CD14-positive monocyte (primary cell): ENCODE measurements around the gene WNT3. TPM values are rescaled to one million over a fixed set of nuclear protein-coding genes. Genes with fewer than 3 reads are reported as not detected.
A peak's percentile ranks its signal among the peaks of the same experiment; 100 is the strongest.

Experiments
- DNase-seq, 3 donors: peaks; one replicate each; pipeline ENCODE4 v3.0.0-alpha.2; 2011 to 2022
- H2AFZ ChIP-seq: 2 replicates; pipeline ENCODE4 v1.6.0; 2012; ENCODE audit warnings: mild to moderate bottlenecking, low read depth, low read length, inconsistent platforms; ENCODE audit not compliant: insufficient read depth, poor library complexity, severe bottlenecking
- H3K27ac ChIP-seq, 2 donors: 1 replicate in 1 of 2; 2 replicates in 1 of 2; pipeline ENCODE4 v1.5.1; 2012 to 2013; ENCODE audit warnings: low read length in 2 of 2, control low read depth in 1 of 2, inconsistent platforms in 1 of 2, low read depth in 1 of 2, mild to moderate bottlenecking in 1 of 2
- H3K27me3 ChIP-seq, 2 donors: one replicate each; pipeline versions ENCODE4 v1.6.0 to v1.6.1; 2011 to 2013; ENCODE audit warnings: low read length in 2 of 2; ENCODE audit not compliant: control insufficient read depth in 2 of 2, insufficient read depth in 2 of 2
- H3K36me3 ChIP-seq, 2 donors: replicated peaks in 1 of 2; 1 replicate in 1 of 2; 2 replicates in 1 of 2; pipeline versions ENCODE4 v1.5.1 to v1.6.1; 2012 to 2013; ENCODE audit warnings: low read length in 2 of 2, control low read depth in 1 of 2, inconsistent platforms in 1 of 2, mild to moderate bottlenecking in 1 of 2; ENCODE audit not compliant: insufficient read depth in 2 of 2, control insufficient read depth in 1 of 2
- H3K4me1 ChIP-seq, 2 donors: 1 replicate in 1 of 2; 2 replicates in 1 of 2; pipeline versions ENCODE4 v1.5.1 to v1.6.1; 2012 to 2013; ENCODE audit warnings: low read length in 2 of 2, control low read depth in 1 of 2, inconsistent platforms in 1 of 2, mild to moderate bottlenecking in 1 of 2, moderate library complexity in 1 of 2; ENCODE audit not compliant: insufficient read depth in 2 of 2, control insufficient read depth in 1 of 2
- H3K4me2 ChIP-seq: replicated peaks from 2 replicates; pipeline ENCODE3; 2012; ENCODE audit warnings: low read length, moderate library complexity, mild to moderate bottlenecking; ENCODE audit not compliant: poor library complexity, severe bottlenecking; ENCODE audit errors: extremely low read depth
- H3K4me3 ChIP-seq, 3 experiments: fragments of 200-600 bp in 1 of 3; sonication (generic) in 1 of 3; replicated peaks in 1 of 3; 1 replicate in 2 of 3; 2 replicates in 1 of 3; pipeline ENCODE4 v1.5.1; 2011 to 2013; ENCODE audit warnings: low read length in 3 of 3, mild to moderate bottlenecking in 3 of 3, control low read depth in 2 of 3, low read depth in 2 of 3, inconsistent platforms in 1 of 3, moderate library complexity in 1 of 3
- H3K79me2 ChIP-seq: 2 replicates; pipeline ENCODE4 v1.6.0; 2012; ENCODE audit warnings: mild to moderate bottlenecking, control low read depth, inconsistent platforms, low read length, moderate library complexity; ENCODE audit not compliant: insufficient read depth
- H3K9ac ChIP-seq: 2 replicates; pipeline ENCODE4 v1.6.0; 2017; ENCODE audit warnings: low read length, mild to moderate bottlenecking; ENCODE audit not compliant: insufficient read depth, poor library complexity, severe bottlenecking
- H3K9me3 ChIP-seq, 2 donors: replicated peaks in 1 of 2; 1 replicate in 1 of 2; 2 replicates in 1 of 2; pipeline versions ENCODE4 v1.5.1 to v1.6.1; 2012 to 2013; ENCODE audit warnings: low read length in 2 of 2, control low read depth in 1 of 2; ENCODE audit not compliant: control insufficient read depth in 1 of 2, insufficient read depth in 1 of 2
- H4K20me1 ChIP-seq: 2 replicates; pipeline ENCODE4 v1.6.0; 2012; ENCODE audit warnings: mild to moderate bottlenecking, low read length, control low read depth, moderate library complexity; ENCODE audit not compliant: insufficient read depth
- H3K27ac Mint-ChIP-seq, 7 donors: one replicate each; pipeline ENCODE4 v1.8.0; 2020; ENCODE audit warnings: mild to moderate bottlenecking in 7 of 7, mixed read lengths in 7 of 7, moderate library complexity in 6 of 7, inconsistent platforms in 2 of 7
- H3K27me3 Mint-ChIP-seq, 3 donors: one replicate each; pipeline ENCODE4 v1.8.0; 2021 to 2022; ENCODE audit warnings: low read depth in 3 of 3, mild to moderate bottlenecking in 3 of 3, mixed read lengths in 3 of 3, moderate library complexity in 3 of 3, inconsistent platforms in 1 of 3
- H3K36me3 Mint-ChIP-seq, 2 donors: one replicate each; pipeline ENCODE4 v1.8.0; 2020; ENCODE audit warnings: mixed read lengths in 2 of 2, inconsistent platforms in 1 of 2, mild to moderate bottlenecking in 1 of 2
- H3K4me1 Mint-ChIP-seq: one replicate; pipeline ENCODE4 v1.8.0; 2020; ENCODE audit warnings: mild to moderate bottlenecking, mixed read lengths
- H3K4me3 Mint-ChIP-seq, 2 donors: one replicate each; pipeline ENCODE4 v1.8.0; 2020; ENCODE audit warnings: mild to moderate bottlenecking in 2 of 2, mixed read lengths in 2 of 2, moderate library complexity in 1 of 2
- H3K9me3 Mint-ChIP-seq, 7 donors: one replicate each; pipeline ENCODE4 v1.8.0; 2020 to 2022; ENCODE audit warnings: mixed read lengths in 7 of 7, mild to moderate bottlenecking in 6 of 7, moderate library complexity in 6 of 7, inconsistent platforms in 2 of 7
- CTCF ChIP-seq: fragments of 200-600 bp; IDR thresholded peaks from one replicate; pipeline ENCODE4 v1.8.0; 2022; ENCODE audit warnings: antibody characterized with exemption, mild to moderate bottlenecking
- WGBS: methylation state at CpG from one replicate; pipeline ENCODE4 v1.1.5; 2013; ENCODE audit warnings: missing lambda C conversion rate; ENCODE audit not compliant: insufficient coverage; 5-methylcytosine and 5-hydroxymethylcytosine counted together
- intact Hi-C, 2 donors: fragments of 100-400 bp; cut with micrococcal nuclease; formaldehyde crosslinking; loops; one replicate each; pipeline versions ENCODE4 v1.15.0 to v1.15.1; 2023
- polyA plus RNA-seq, 3 donors: library from polyadenylated mRNA; depleted of rRNA in 1 of 3; unstranded in 2 of 3; stranded (reverse) in 1 of 3; fragments of 300-500 nt in 2 of 3; fragments of >200 nt in 1 of 3; fragmentation: Illumina TruSeq in 2 of 3; gene quantifications; 1 replicate in 2 of 3; 2 replicates in 1 of 3; pipeline ENCODE4 v1.2.3, GENCODE V29; 2012 to 2021

WNT3 gene
- polyA plus RNA-seq, 3 donors = 0.01 TPM; not detected in 2

- Mint-ChIP-seq H3K4me3 (peak overlapping the region in 1 of 2 donors; percentile 30), H3K4me1 (peaks cover 8% of the 10 kb centered on the region), H3K27me3 (peaks cover 59 to 82% (median 67%) of the 10 kb centered on the region in 3 donors), H3K9me3 (peaks cover 0 to 21% (median 8%) of the 10 kb centered on the region in 7 donors), H3K36me3 (no peaks in the 10 kb centered on the region), H3K27ac (no peak overlapping the region)
- H3K27ac ChIP-seq = no peak overlapping the region
- no peak overlapping the region for H3K4me3 ChIP-seq
- DNase-seq = no peak
- TF ChIP-seq CTCF = no peak
- H3K79me2 ChIP-seq = no peaks in the 10 kb centered on the region
- peaks cover 0 to 23% of the 10 kb centered on the region in 2 donors for H3K9me3 ChIP-seq
- H3K27me3 ChIP-seq = peaks cover 47 to 68% of the 10 kb centered on the region in 2 donors
- H2AFZ ChIP-seq = no peak overlapping the region
- no peaks in the 10 kb centered on the region for H3K36me3 ChIP-seq
- H4K20me1 ChIP-seq = no peaks in the 10 kb centered on the region
- H3K4me1 ChIP-seq = peaks cover 5 to 6% of the 10 kb centered on the region in 2 donors
- H3K4me2 ChIP-seq = no peak overlapping the region
- 38% methylated on average over 10 of the region's 13 CpGs for WGBS
- no peak overlapping the region for H3K9ac ChIP-seq
- intact Hi-C loops = no loop called here
Observed at GRCh38 chr17:46850688-46851028, 32.2 kb upstream of the WNT3 start.

GRCh38 chr17:46848534-46848933, 30.0 kb upstream of the WNT3 start:
- no peaks in the 10 kb centered on the region for H3K36me3 ChIP-seq
- no peaks in the 10 kb centered on the region for H3K79me2 ChIP-seq
- no peak overlapping the region for H3K4me2 ChIP-seq
- H3K27me3 ChIP-seq = peaks cover 43 to 58% of the 10 kb centered on the region in 2 donors
- H3K4me3 ChIP-seq = no peak overlapping the region
- Mint-ChIP-seq H3K9me3 (peaks cover 0 to 18% (median 10%) of the 10 kb centered on the region in 7 donors), H3K4me1 (peaks cover 10% of the 10 kb centered on the region), H3K4me3 (peak overlapping the region in 1 of 2 donors; percentile 24), H3K36me3 (no peaks in the 10 kb centered on the region), H3K27ac (no peak overlapping the region), H3K27me3 (peaks cover 53 to 70% (median 54%) of the 10 kb centered on the region in 3 donors)
- H3K4me1 ChIP-seq = peaks cover 5 to 6% of the 10 kb centered on the region in 2 donors
- H3K27ac ChIP-seq = no peak overlapping the region
- no peak for DNase-seq
- H4K20me1 ChIP-seq = no peaks in the 10 kb centered on the region
- intact Hi-C loops = no loop called here
- WGBS = 100% methylated on average over 1 of the region's 6 CpGs
- no peak for TF ChIP-seq CTCF
- peaks cover 0 to 24% of the 10 kb centered on the region in 2 donors for H3K9me3 ChIP-seq
- H2AFZ ChIP-seq = no peak overlapping the region
- H3K9ac ChIP-seq = no peak overlapping the region
